Neural progenitor cell (in vitro differentiated cells): ENCODE results near the gene TRMT61A.

Source experiments
- CTCF ChIP-seq: fragments of 200-600 bp; sonication (generic); IDR thresholded peaks from 2 replicates; pipeline ENCODE4 v1.5.1; 2017; ENCODE audit warnings: antibody characterized with exemption, mild to moderate bottlenecking
- EZH2 ChIP-seq: fragments of 200-600 bp; sonication (generic); IDR thresholded peaks from 2 replicates; pipeline ENCODE4 v1.6.1; 2017; ENCODE audit warnings: antibody characterized with exemption, mild to moderate bottlenecking, moderate library complexity
- EZH2phosphoT487 ChIP-seq: fragments of 200-600 bp; sonication (generic); IDR thresholded peaks from 2 replicates; pipeline ENCODE4 v1.6.1; 2017; ENCODE audit warnings: antibody characterized with exemption

DNA sequence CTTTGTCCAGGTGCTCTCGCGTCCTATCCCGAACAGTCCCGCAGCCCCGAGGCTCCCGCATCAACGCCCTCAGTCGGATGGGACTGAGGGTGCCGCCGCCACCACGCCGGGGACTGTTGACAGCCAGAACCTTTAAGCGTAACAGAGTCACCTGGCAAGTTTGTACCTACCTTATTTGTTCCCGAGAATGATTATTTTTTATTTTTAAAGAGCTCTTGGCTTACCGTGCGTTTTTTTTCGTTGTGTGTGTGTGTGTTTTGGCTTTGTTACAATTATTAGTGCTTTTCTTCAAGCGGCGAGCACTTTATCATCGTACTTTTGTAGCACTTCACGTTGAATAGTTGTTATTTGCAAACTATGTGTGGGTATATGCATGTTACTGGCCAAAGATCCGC lies 34.2 kb downstream of the TRMT61A start:
- no peak for TF ChIP-seq CTCF
- TF ChIP-seq EZH2phosphoT487 = no peak
- TF ChIP-seq EZH2 = no peak
